Tibial nerve (tissue), 4 donors: Measurements from ENCODE around the gene DLG4. TPM values are rescaled to one million over a fixed set of nuclear protein-coding genes. Genes with fewer than 3 reads are reported as not detected.

Experiments
- DNase-seq, 2 donors: peaks; one replicate each; pipeline ENCODE4 v3.0.0-alpha.2; 2019; ENCODE audit warnings: low spot score in 2 of 2
- H3K27ac ChIP-seq, 4 donors: fragments of 200-600 bp; sonication (generic) in 3 of 4; one replicate each; pipeline ENCODE4 v1.5.1; 2017 to 2019; ENCODE audit warnings: mild to moderate bottlenecking in 1 of 4
- H3K27me3 ChIP-seq, 2 donors: fragments of 200-600 bp; sonication (generic) in 1 of 2; one replicate each; pipeline versions ENCODE4 v1.5.1 to v1.6.0; 2017 to 2019
- H3K36me3 ChIP-seq, 3 donors: fragments of 200-600 bp; sonication (generic); one replicate each; pipeline ENCODE4 v1.5.1; 2018 to 2019
- H3K4me1 ChIP-seq, 4 donors: fragments of 200-600 bp; sonication (generic) in 3 of 4; one replicate each; pipeline ENCODE4 v1.5.1; 2017 to 2019
- H3K4me3 ChIP-seq, 4 donors: fragments of 200-600 bp; sonication (generic) in 3 of 4; one replicate each; pipeline ENCODE4 v1.5.1; 2017 to 2019; ENCODE audit warnings: mild to moderate bottlenecking in 1 of 4, moderate library complexity in 1 of 4
- H3K9me3 ChIP-seq, 4 donors: fragments of 200-600 bp; sonication (generic) in 3 of 4; one replicate each; pipeline ENCODE4 v1.5.1; 2017 to 2019
- EP300 ChIP-seq, 2 donors: sonication (generic); formaldehyde crosslinking; IDR thresholded peaks; one replicate each; pipeline ENCODE4 v1.6.1; 2017; ENCODE audit warnings: antibody characterized with exemption in 2 of 2, mild to moderate bottlenecking in 1 of 2
- POLR2A ChIP-seq, 2 donors: fragments of 450-650 bp; IDR thresholded peaks; one replicate each; pipeline ENCODE4 v1.6.1; 2017; ENCODE audit warnings: antibody characterized with exemption in 2 of 2, mild to moderate bottlenecking in 2 of 2, moderate library complexity in 2 of 2
- whole genome bisulfite sequencing, 2 donors: methylation state at CpG; one replicate each; pipeline ENCODE4 v1.1.5; 2018; 5-methylcytosine and 5-hydroxymethylcytosine counted together
- small RNA-seq: library from RNA; depleted of rRNA; stranded (forward); fragments of <200 nt; gene quantifications from one replicate; pipeline ENCODE3, GENCODE V24; 2016
- total RNA-seq, 4 donors: library from RNA; depleted of rRNA; stranded (reverse); fragments of >200 nt; gene quantifications; one replicate each; pipeline ENCODE4 v1.1.0, GENCODE V29; 2016
- TF ChIP-seq, protein P1 (sequence below), 5 experiments: fragments of 200-600 bp in 3 of 5; fragments of 450-650 bp in 2 of 5; sonication (generic) in 3 of 5; IDR thresholded peaks; one replicate each; pipeline ENCODE4 v1.5.1; 2016 to 2019; ENCODE audit warnings: antibody characterized with exemption in 5 of 5, mild to moderate bottlenecking in 3 of 5, moderate library complexity in 2 of 5

The DLG4 gene
- total RNA-seq, 4 donors from 2014 or later, result 7.3 to 22.8 (median 16.1) TPM

DNA sequence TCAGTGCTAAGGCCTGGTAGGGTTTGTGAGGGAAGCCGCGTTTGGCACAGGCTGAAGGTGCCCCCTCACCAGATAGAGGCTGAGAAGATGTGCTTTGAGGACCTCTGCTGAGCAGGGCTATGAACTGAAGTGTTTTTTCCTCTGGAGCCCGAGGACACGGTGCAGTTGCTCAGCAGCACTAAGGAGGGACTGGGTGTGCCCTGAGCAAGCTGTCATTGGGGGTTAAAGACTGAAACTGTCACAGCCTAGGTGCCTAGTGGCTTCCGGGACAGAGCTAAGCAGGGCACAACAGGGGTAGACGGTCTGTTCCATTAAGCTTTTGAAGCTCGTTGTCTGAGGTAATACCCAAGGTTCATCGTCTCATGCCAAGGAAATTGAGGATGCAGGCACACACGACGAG is 80.2 kb downstream of the DLG4 start:
- H3K4me1 ChIP-seq, result peaks cover 0 to 9% (median 0%) of the 10 kb centered on the region in 4 donors
- H3K36me3 ChIP-seq, result no peaks in the 10 kb centered on the region
- no peak overlapping the region for H3K27ac ChIP-seq
- WGBS, 2 donors, result 47 to 72% methylated on average over 8 to 9 of the region's 10 CpGs
- H3K9me3 ChIP-seq, result no peaks in the 10 kb centered on the region
- DNase-seq, result no peak
- H3K4me3 ChIP-seq, result no peak overlapping the region
- TF ChIP-seq EP300 (IDR thresholded peaks at IDR 0.05), result no peak
- no peak for TF ChIP-seq POLR2A (IDR thresholded peaks at IDR 0.05)
- TF ChIP-seq, protein P1, sequence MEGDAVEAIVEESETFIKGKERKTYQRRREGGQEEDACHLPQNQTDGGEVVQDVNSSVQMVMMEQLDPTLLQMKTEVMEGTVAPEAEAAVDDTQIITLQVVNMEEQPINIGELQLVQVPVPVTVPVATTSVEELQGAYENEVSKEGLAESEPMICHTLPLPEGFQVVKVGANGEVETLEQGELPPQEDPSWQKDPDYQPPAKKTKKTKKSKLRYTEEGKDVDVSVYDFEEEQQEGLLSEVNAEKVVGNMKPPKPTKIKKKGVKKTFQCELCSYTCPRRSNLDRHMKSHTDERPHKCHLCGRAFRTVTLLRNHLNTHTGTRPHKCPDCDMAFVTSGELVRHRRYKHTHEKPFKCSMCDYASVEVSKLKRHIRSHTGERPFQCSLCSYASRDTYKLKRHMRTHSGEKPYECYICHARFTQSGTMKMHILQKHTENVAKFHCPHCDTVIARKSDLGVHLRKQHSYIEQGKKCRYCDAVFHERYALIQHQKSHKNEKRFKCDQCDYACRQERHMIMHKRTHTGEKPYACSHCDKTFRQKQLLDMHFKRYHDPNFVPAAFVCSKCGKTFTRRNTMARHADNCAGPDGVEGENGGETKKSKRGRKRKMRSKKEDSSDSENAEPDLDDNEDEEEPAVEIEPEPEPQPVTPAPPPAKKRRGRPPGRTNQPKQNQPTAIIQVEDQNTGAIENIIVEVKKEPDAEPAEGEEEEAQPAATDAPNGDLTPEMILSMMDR (IDR thresholded peaks at IDR 0.05), result no peak
- peaks cover 0 to 45% of the 10 kb centered on the region in 2 donors for H3K27me3 ChIP-seq

DNA sequence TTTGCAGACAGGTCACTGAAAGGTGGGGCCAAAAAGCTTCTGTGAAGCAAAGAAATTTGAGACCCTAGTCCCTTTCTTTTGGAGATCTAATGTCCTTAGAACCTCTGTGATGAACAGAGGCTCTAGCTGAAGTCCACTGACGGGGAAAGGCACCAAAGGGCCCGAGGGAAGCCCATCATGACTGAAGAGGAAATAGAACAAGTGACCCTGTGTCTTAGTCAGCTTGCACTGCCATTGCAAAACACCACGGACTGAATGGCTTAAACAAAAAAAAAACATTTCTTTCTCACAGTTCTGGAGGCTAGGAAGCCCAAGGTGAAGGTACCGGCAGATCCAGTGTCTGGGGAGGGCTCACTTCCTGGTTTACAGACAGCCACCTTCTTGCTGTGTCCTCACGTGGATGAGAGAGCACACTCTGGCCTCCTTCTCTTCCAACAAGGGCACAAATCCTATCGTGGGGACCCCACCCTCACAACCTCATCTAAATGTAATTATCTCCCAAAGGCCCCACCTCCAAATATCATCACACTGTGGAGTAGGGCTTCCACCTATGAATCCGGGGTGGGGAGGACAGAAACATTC is 80.7 kb downstream of the DLG4 start:
- Histone ChIP-seq H3K36me3 (no peaks in the 10 kb centered on the region), H3K27ac (no peak overlapping the region), H3K4me1 (peaks cover 0 to 10% (median 0%) of the 10 kb centered on the region in 4 donors), H3K4me3 (no peak overlapping the region), H3K9me3 (no peaks in the 10 kb centered on the region), H3K27me3 (peaks cover 0 to 50% of the 10 kb centered on the region in 2 donors)
- DNase-seq, result no peak
- WGBS, 2 donors, result 50 to 58% methylated on average over 7 of the region's 7 CpGs
- no peak for TF ChIP-seq POLR2A (IDR thresholded peaks at IDR 0.05)
- TF ChIP-seq, protein P1 (IDR thresholded peaks at IDR 0.05), result no peak

DNA sequence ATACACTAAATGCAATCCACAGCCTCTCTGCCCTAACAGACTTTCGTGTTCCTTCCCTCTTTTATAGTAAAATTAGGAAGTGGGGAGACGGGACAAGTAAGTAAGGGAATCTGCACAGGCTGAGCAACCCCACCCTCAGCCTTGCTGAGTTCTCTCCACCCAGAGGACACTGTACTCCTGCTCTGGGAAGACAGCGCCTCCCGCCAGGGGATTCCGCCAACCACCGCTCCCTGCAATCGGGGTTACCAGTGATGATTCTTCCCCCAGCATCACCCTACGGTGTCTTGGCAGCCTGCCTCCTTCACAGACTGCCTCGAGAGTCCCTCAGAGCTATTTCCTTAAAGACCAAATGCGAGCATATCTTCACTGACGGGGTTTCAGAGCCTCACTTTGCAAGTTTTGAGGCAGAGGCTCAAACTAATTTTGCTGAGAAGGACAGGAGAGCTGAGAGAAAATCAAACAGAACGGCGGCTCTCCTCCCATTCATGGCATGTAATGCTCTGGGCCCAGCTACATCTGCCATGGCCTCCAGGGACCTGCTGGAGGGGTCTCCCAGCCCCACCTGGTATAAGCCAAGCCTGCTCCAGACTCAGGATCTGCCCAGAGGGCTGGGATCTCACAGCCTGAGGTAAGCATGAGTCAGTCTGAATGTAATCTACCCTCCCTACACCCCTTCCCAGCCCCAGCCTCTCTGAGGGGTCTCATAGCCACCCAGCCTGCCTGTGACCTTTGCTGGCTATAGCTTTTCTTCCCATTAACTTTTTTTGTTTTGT is 82.3 kb downstream of the DLG4 start:
- 34 to 37% methylated on average over 13 of the region's 13 CpGs for WGBS, 2 donors
- Histone ChIP-seq H3K4me3 (no peak overlapping the region), H3K27me3 (peaks cover 0 to 64% of the 10 kb centered on the region in 2 donors), H3K27ac (no peak overlapping the region), H3K9me3 (no peaks in the 10 kb centered on the region), H3K36me3 (no peaks in the 10 kb centered on the region), H3K4me1 (peaks cover 0 to 24% (median 2%) of the 10 kb centered on the region in 4 donors)
- TF ChIP-seq EP300 (IDR thresholded peaks at IDR 0.05) (no peak), POLR2A (IDR thresholded peaks at IDR 0.05) (no peak)
- TF ChIP-seq, protein P1 (IDR thresholded peaks at IDR 0.05), result no peak
- no peak for DNase-seq

Small RNA genes within 50 kb of the gene (small RNA-seq; reads per million reads assigned to genes)
- gene AC120057.4 (not detected), gene MIR324 (5.7 reads per million, percentile 85 among the genes with 10 or more reads in this experiment), gene RF00019 (not detected)

Other genes with a start within 250 kb of the DLG4 start
- gene ALOX12, start 223.8 kb downstream of the DLG4 start, total RNA-seq, result not detected
- gene RNASEK, start 207.2 kb downstream of the DLG4 start, total RNA-seq, result 10 to 100 TPM; 17.8 to 83.4 (median 54.6) TPM
- gene BCL6B, start 196.8 kb downstream of the DLG4 start, total RNA-seq, result 1 to 10 TPM; 1.9 to 8.1 (median 3.2) TPM
- 1 to 10 TPM in 2 of 4 donors, under 1 TPM in 2; 0.22 to 1.8 (median 1.1) TPM for gene SLC16A13, start 183.8 kb downstream of the DLG4 start, total RNA-seq
- under 1 TPM in 1 of 4 donors, not detected in 3; 0.78 TPM for gene SLC16A11, start 175.7 kb downstream of the DLG4 start, total RNA-seq
- gene CLEC10A, start 139.6 kb downstream of the DLG4 start, total RNA-seq, result 10 to 100 TPM in 2 of 4 donors, 1 to 10 TPM in 2; 2.2 to 19.8 (median 10.3) TPM
- gene ASGR2, start 105.0 kb downstream of the DLG4 start, total RNA-seq, result under 1 TPM in 1 of 4 donors, not detected in 3; 0.60 TPM
- gene ASGR1, start 40.5 kb downstream of the DLG4 start, total RNA-seq, result 1 to 10 TPM in 1 of 4 donors, under 1 TPM in 2, not detected in 1; 0.21 to 1.5 (median 0.59) TPM
- gene ACADVL, start 102 bp upstream of the DLG4 start, total RNA-seq, result 100 to 1,000 TPM; 565 to 850 (median 599) TPM
- gene DVL2, start 14.7 kb upstream of the DLG4 start, total RNA-seq, result 10 to 100 TPM; 41.4 to 51.2 (median 46.7) TPM
- gene PHF23, start 19.6 kb upstream of the DLG4 start, total RNA-seq, result 10 to 100 TPM; 20.3 to 29.7 (median 23.3) TPM
- gene GABARAP, start 22.6 kb upstream of the DLG4 start, total RNA-seq, result 100 to 1,000 TPM; 402 to 515 (median 456) TPM
- 10 to 100 TPM; 38.5 to 82.2 (median 65.9) TPM for gene CTDNEP1, start 31.9 kb upstream of the DLG4 start, total RNA-seq
- 10 to 100 TPM; 21.9 to 28.7 (median 25.0) TPM for gene ELP5, start 32.4 kb upstream of the DLG4 start, total RNA-seq
- 1 to 10 TPM in 3 of 4 donors, not detected in 1; 2.0 to 5.9 (median 2.4) TPM for gene CLDN7, start 42.6 kb upstream of the DLG4 start, total RNA-seq
- 10 to 100 TPM in 1 of 4 donors, 1 to 10 TPM in 3; 5.2 to 20.1 (median 6.2) TPM for gene SLC2A4, start 61.9 kb upstream of the DLG4 start, total RNA-seq
- gene YBX2, start 74.8 kb upstream of the DLG4 start, total RNA-seq, result 1 to 10 TPM in 1 of 4 donors, under 1 TPM in 3; under 0.01 to 2.1 (median 0.52) TPM
- 100 to 1,000 TPM; 106 to 278 (median 132) TPM for gene EIF5A, start 87.8 kb upstream of the DLG4 start, total RNA-seq
- 100 to 1,000 TPM in 1 of 4 donors, 10 to 100 TPM in 3; 36.1 to 108 (median 57.3) TPM for gene GPS2, start 95.5 kb upstream of the DLG4 start, total RNA-seq
- gene NEURL4, start 109.5 kb upstream of the DLG4 start, total RNA-seq, result 10 to 100 TPM; 16.2 to 40.2 (median 27.5) TPM
- 10 to 100 TPM in 3 of 4 donors, 1 to 10 TPM in 1; 8.1 to 33.1 (median 11.2) TPM for gene ACAP1, start 116.7 kb upstream of the DLG4 start, total RNA-seq
- 10 to 100 TPM; 25.3 to 35.4 (median 28.7) TPM for gene KCTD11, start 132.3 kb upstream of the DLG4 start, total RNA-seq
- not detected for gene TMEM95, start 135.3 kb upstream of the DLG4 start, total RNA-seq
- 1 to 10 TPM; 2.4 to 9.8 (median 6.0) TPM for gene TNK1, start 161.3 kb upstream of the DLG4 start, total RNA-seq
- 10 to 100 TPM; 28.7 to 55.5 (median 42.9) TPM for gene PLSCR3, start 174.7 kb upstream of the DLG4 start, total RNA-seq
- 100 to 1,000 TPM in 2 of 4 donors, 10 to 100 TPM in 2; 88.3 to 121 (median 103) TPM for gene TMEM256, start 184.3 kb upstream of the DLG4 start, total RNA-seq
- 10 to 100 TPM; 14.4 to 32.4 (median 23.9) TPM for gene NLGN2, start 188.0 kb upstream of the DLG4 start, total RNA-seq
- gene SPEM1, start 200.5 kb upstream of the DLG4 start, total RNA-seq, result not detected
- gene SPEM2, start 205.8 kb upstream of the DLG4 start, total RNA-seq, result not detected
- gene SPEM3, start 209.0 kb upstream of the DLG4 start, total RNA-seq, result not detected
- gene TMEM102, start 215.6 kb upstream of the DLG4 start, total RNA-seq, result 1 to 10 TPM; 1.7 to 6.6 (median 4.1) TPM
- 1 to 10 TPM; 1.5 to 3.3 (median 2.2) TPM for gene FGF11, start 219.7 kb upstream of the DLG4 start, total RNA-seq
- 10 to 100 TPM in 3 of 4 donors, 1 to 10 TPM in 1; 6.5 to 16.0 (median 13.5) TPM for gene CHRNB1, start 225.2 kb upstream of the DLG4 start, total RNA-seq